ENCODE results near the gene LCORL.

GRCh38 chr4:17985832-17986231, 35.7 kb downstream of the LCORL start:
- TF ChIP-seq POLR2AphosphoS5 (IDR thresholded peaks at IDR 0.05) = no peak
- TF ChIP-seq, protein P1, sequence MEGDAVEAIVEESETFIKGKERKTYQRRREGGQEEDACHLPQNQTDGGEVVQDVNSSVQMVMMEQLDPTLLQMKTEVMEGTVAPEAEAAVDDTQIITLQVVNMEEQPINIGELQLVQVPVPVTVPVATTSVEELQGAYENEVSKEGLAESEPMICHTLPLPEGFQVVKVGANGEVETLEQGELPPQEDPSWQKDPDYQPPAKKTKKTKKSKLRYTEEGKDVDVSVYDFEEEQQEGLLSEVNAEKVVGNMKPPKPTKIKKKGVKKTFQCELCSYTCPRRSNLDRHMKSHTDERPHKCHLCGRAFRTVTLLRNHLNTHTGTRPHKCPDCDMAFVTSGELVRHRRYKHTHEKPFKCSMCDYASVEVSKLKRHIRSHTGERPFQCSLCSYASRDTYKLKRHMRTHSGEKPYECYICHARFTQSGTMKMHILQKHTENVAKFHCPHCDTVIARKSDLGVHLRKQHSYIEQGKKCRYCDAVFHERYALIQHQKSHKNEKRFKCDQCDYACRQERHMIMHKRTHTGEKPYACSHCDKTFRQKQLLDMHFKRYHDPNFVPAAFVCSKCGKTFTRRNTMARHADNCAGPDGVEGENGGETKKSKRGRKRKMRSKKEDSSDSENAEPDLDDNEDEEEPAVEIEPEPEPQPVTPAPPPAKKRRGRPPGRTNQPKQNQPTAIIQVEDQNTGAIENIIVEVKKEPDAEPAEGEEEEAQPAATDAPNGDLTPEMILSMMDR (IDR thresholded peaks at IDR 0.05) = no peak
- TF ChIP-seq POLR2A (IDR thresholded peaks at IDR 0.05) = no peak

Measured in breast epithelium (tissue), 3 donors.